ENCODE data around the gene PPIL1. TPM values are rescaled to one million over a fixed set of nuclear protein-coding genes. Genes with fewer than 3 reads are reported as not detected.
"Not testable (repeated sequence)": the region's sequence is repeated elsewhere in the genome, so short reads cannot be mapped to it uniquely, and the experiment has no call there.

The PPIL1 gene
- polyA plus RNA-seq, 1 donor = 35.1 TPM

DNA sequence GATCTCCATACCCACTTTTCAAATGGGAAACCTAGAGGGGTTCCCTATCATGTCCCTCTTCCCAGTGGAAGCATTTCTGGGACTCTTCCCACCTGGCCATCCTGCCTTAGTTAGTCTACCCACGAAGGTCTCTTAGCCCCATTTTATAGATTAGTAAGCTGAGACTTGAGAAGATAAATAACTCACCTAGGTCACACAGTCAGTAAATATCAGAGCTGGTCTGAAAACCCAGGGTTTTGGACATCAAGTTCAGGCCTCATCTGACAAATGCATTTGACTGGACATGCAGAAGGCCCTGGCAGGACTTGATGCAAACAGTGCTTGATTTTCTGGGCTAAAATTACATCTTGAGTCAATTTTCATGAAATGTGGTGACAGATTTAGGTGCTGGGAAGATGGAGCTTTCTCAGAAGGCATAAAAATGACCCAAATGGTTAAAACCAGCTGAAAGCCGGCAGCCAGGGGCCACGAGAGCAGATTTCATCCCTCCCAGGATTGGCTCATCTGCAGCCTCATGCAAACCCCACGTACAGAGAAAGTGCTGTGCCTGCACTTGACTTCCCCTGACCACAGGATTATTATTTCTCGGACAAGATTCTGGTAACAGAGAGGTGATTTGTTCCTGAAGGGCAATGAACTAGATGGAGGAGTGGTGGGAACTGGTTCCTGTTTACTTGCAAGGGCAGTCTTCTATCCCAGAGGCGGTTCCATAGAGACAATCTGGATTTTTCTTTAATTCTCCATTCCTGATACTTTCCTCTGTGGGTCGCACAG, 58.5 kb downstream of the PPIL1 start:
- WGBS (ENCODE audit: insufficient coverage, low lambda C conversion rate) = no CpG with 5 or more reads among the region's 7 CpGs
- DNase-seq = no peak

DNA sequence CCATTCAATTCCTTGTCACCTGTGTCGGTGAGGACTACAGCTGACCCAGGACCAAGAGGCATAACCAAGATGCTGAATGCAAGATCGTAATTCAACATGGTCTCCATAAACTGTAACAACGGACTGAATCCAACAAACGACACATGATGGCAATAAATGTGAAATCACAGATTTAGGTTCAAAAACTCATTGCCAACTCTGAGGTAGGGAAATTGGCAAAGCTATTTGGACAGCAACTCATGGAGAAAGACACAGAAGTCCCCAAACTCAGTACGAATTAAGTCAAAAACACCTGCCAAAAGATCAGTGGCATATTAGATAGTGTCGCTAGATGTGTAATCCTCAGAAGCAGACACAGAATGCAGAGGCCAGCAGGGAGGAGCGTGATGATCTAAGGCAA, 60.4 kb downstream of the PPIL1 start:
- DNase-seq = no peak
- no CpG with 5 or more reads among the region's 7 CpGs for WGBS (ENCODE audit: insufficient coverage, low lambda C conversion rate)

More for the DNA sequence above, 58.5 kb downstream of the PPIL1 start:
- no peaks in the 10 kb centered on the region for H3K9me3 ChIP-seq (ENCODE audit: control insufficient read depth, low read depth, low read length)
- H3K4me1 ChIP-seq (ENCODE audit: control insufficient read depth, insufficient read depth, low read length) = peaks cover under 1% of the 10 kb centered on the region
- no peaks in the 10 kb centered on the region for H3K36me3 ChIP-seq (ENCODE audit: control insufficient read depth, insufficient read depth, low read length)
- no peak overlapping the region for H3K27ac ChIP-seq (ENCODE audit: low read length)
- H3K27me3 ChIP-seq (ENCODE audit: control insufficient read depth, insufficient read depth, low read length) = no peaks in the 10 kb centered on the region
- H3K4me3 ChIP-seq (ENCODE audit: low read length) = no peak overlapping the region

GRCh38 chr6:36813526-36813925, 61.1 kb downstream of the PPIL1 start:
- H3K9me3 ChIP-seq (ENCODE audit: control insufficient read depth, low read depth, low read length) = no peaks in the 10 kb centered on the region
- H3K4me3 ChIP-seq (ENCODE audit: low read length) = no peak overlapping the region
- no CpG with 5 or more reads among the region's 3 CpGs for WGBS (ENCODE audit: insufficient coverage, low lambda C conversion rate)
- DNase-seq = no peak
- no peaks in the 10 kb centered on the region for H3K36me3 ChIP-seq (ENCODE audit: control insufficient read depth, insufficient read depth, low read length)
- H3K4me1 ChIP-seq (ENCODE audit: control insufficient read depth, insufficient read depth, low read length) = no peaks in the 10 kb centered on the region
- no peak overlapping the region for H3K27ac ChIP-seq (ENCODE audit: low read length)
- H3K27me3 ChIP-seq (ENCODE audit: control insufficient read depth, insufficient read depth, low read length) = no peaks in the 10 kb centered on the region

More for the DNA sequence above, 60.4 kb downstream of the PPIL1 start:
- no peaks in the 10 kb centered on the region for H3K4me1 ChIP-seq (ENCODE audit: control insufficient read depth, insufficient read depth, low read length)
- no peaks in the 10 kb centered on the region for H3K27me3 ChIP-seq (ENCODE audit: control insufficient read depth, insufficient read depth, low read length)
- no peak overlapping the region for H3K27ac ChIP-seq (ENCODE audit: low read length)
- no peaks in the 10 kb centered on the region for H3K36me3 ChIP-seq (ENCODE audit: control insufficient read depth, insufficient read depth, low read length)
- H3K9me3 ChIP-seq (ENCODE audit: control insufficient read depth, low read depth, low read length) = no peaks in the 10 kb centered on the region
- H3K4me3 ChIP-seq (ENCODE audit: low read length) = no peak overlapping the region

GRCh38 chr6:36813047-36813446, 61.6 kb downstream of the PPIL1 start:
- DNase-seq; H3K27me3 ChIP-seq (ENCODE audit: control insufficient read depth, insufficient read depth, low read length); H3K4me1 ChIP-seq (ENCODE audit: control insufficient read depth, insufficient read depth, low read length); H3K9me3 ChIP-seq (ENCODE audit: control insufficient read depth, low read depth, low read length); H3K4me3 ChIP-seq (ENCODE audit: low read length); H3K27ac ChIP-seq (ENCODE audit: low read length); H3K36me3 ChIP-seq (ENCODE audit: control insufficient read depth, insufficient read depth, low read length): not testable (repeated sequence)
- no CpG with 5 or more reads among the region's 3 CpGs for WGBS (ENCODE audit: insufficient coverage, low lambda C conversion rate)

DNA sequence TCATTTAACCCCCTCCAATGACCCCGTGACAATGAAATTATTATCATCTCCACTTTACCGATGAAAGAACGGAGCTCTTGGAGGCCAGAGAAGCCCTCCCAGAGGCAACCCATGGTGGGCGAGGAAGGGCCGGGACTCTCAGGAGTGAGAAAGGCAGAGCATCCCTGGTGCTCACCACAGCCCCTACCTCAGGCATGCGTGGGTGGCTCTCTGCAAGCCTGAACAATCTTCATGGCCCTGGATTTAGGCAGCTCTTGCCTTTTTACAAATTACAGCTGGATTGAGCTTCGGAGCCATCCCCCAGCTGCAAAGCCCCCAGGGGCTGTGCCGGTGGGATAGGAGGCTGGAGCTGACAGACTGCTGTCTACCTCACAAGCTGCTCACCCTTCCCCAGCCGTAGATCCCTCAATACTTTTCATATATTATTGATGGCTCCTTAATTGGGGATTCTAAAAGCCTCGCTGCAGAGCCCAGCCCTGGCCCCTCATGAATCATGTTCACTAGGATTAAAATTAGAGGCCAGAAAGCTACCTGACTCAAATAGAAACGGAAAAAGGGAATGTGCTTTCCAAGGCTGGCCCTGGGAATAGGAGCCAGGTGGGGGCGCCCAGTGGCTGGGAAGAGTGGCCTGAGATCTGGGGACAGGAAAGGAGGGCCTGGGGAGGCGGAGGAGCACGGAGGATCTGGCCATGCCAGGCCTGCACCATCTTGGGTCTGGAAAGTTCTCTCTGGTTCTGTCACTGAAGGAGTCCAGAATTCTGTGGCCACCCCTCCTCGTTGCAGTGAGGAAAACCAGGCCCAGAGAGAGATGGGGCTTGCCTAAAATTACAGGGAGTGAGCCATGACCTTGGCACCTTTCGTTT, 64.4 kb downstream of the PPIL1 start:
- no CpG with 5 or more reads among the region's 16 CpGs for WGBS (ENCODE audit: insufficient coverage, low lambda C conversion rate)
- no peaks in the 10 kb centered on the region for H3K4me1 ChIP-seq (ENCODE audit: control insufficient read depth, insufficient read depth, low read length)

GRCh38 chr6:36809156-36809555, 65.4 kb downstream of the PPIL1 start:
- no peaks in the 10 kb centered on the region for H3K9me3 ChIP-seq (ENCODE audit: control insufficient read depth, low read depth, low read length)
- H3K36me3 ChIP-seq (ENCODE audit: control insufficient read depth, insufficient read depth, low read length) = no peaks in the 10 kb centered on the region
- no peak overlapping the region for H3K27ac ChIP-seq (ENCODE audit: low read length)
- no peak overlapping the region for H3K4me3 ChIP-seq (ENCODE audit: low read length)
- peaks cover 17% of the 10 kb centered on the region for H3K27me3 ChIP-seq (ENCODE audit: control insufficient read depth, insufficient read depth, low read length)
- no peak for DNase-seq
- no CpG with 5 or more reads among the region's 6 CpGs for WGBS (ENCODE audit: insufficient coverage, low lambda C conversion rate)
- no peaks in the 10 kb centered on the region for H3K4me1 ChIP-seq (ENCODE audit: control insufficient read depth, insufficient read depth, low read length)

More for the DNA sequence above, 64.4 kb downstream of the PPIL1 start:
- Histone ChIP-seq H3K9me3 (ENCODE audit: control insufficient read depth, low read depth, low read length) (no peaks in the 10 kb centered on the region), H3K27ac (ENCODE audit: low read length) (no peak overlapping the region), H3K27me3 (ENCODE audit: control insufficient read depth, insufficient read depth, low read length) (peaks cover 11% of the 10 kb centered on the region), H3K4me3 (ENCODE audit: low read length) (no peak overlapping the region), H3K36me3 (ENCODE audit: control insufficient read depth, insufficient read depth, low read length) (no peaks in the 10 kb centered on the region)
- no peak for DNase-seq

DNA sequence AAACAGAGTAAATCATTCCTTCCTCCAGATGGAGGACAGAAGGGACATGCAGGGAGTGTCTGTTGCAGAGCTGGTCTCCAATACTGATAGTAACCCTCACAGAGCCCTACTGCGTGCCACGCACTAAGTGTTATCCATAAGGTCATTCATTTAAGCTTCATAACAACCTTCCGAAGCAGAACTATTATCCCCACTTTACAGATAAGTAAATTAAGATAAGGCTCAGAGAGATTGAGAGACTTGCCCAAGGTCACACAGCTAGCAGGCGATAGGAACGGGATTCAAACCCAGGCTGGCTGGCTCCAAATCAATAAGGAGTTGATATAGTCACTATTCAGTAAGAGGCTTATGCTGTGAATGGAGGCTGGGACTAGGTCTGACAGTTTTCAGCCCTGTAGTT, 66.0 kb downstream of the PPIL1 start:
- no peaks in the 10 kb centered on the region for H3K4me1 ChIP-seq (ENCODE audit: control insufficient read depth, insufficient read depth, low read length)
- DNase-seq = no peak
- no peaks in the 10 kb centered on the region for H3K9me3 ChIP-seq (ENCODE audit: control insufficient read depth, low read depth, low read length)
- no peak overlapping the region for H3K4me3 ChIP-seq (ENCODE audit: low read length)
- no CpG with 5 or more reads among the region's 5 CpGs for WGBS (ENCODE audit: insufficient coverage, low lambda C conversion rate)
- no peak overlapping the region for H3K27ac ChIP-seq (ENCODE audit: low read length)
- peaks cover 17% of the 10 kb centered on the region for H3K27me3 ChIP-seq (ENCODE audit: control insufficient read depth, insufficient read depth, low read length)
- H3K36me3 ChIP-seq (ENCODE audit: control insufficient read depth, insufficient read depth, low read length) = no peaks in the 10 kb centered on the region

GRCh38 chr6:36807750-36808149, 66.9 kb downstream of the PPIL1 start:
- no peaks in the 10 kb centered on the region for H3K4me1 ChIP-seq (ENCODE audit: control insufficient read depth, insufficient read depth, low read length)
- H3K9me3 ChIP-seq (ENCODE audit: control insufficient read depth, low read depth, low read length) = no peaks in the 10 kb centered on the region
- no peak overlapping the region for H3K4me3 ChIP-seq (ENCODE audit: low read length)
- no peak for DNase-seq
- H3K27ac ChIP-seq (ENCODE audit: low read length) = no peak overlapping the region
- H3K36me3 ChIP-seq (ENCODE audit: control insufficient read depth, insufficient read depth, low read length) = no peaks in the 10 kb centered on the region
- peaks cover 17% of the 10 kb centered on the region for H3K27me3 ChIP-seq (ENCODE audit: control insufficient read depth, insufficient read depth, low read length)
- no CpG with 5 or more reads among the region's 7 CpGs for WGBS (ENCODE audit: insufficient coverage, low lambda C conversion rate)

- no peak for DNase-seq
- Histone ChIP-seq H3K27me3 (ENCODE audit: control insufficient read depth, insufficient read depth, low read length) (peaks cover 17% of the 10 kb centered on the region), H3K36me3 (ENCODE audit: control insufficient read depth, insufficient read depth, low read length) (no peaks in the 10 kb centered on the region), H3K4me1 (ENCODE audit: control insufficient read depth, insufficient read depth, low read length) (no peaks in the 10 kb centered on the region), H3K4me3 (ENCODE audit: low read length) (no peak overlapping the region), H3K27ac (ENCODE audit: low read length) (no peak overlapping the region), H3K9me3 (ENCODE audit: control insufficient read depth, low read depth, low read length) (no peaks in the 10 kb centered on the region)
- 67% methylated on average over 2 of the region's 5 CpGs for WGBS (ENCODE audit: insufficient coverage, low lambda C conversion rate)
These were observed 67.5 kb downstream of the PPIL1 start for GRCh38 chr6:36807143-36807542.

GRCh38 chr6:36805917-36806316, 68.7 kb downstream of the PPIL1 start:
- Histone ChIP-seq H3K27ac (ENCODE audit: low read length) (no peak overlapping the region), H3K9me3 (ENCODE audit: control insufficient read depth, low read depth, low read length) (no peaks in the 10 kb centered on the region), H3K27me3 (ENCODE audit: control insufficient read depth, insufficient read depth, low read length) (peaks cover 17% of the 10 kb centered on the region), H3K4me3 (ENCODE audit: low read length) (no peak overlapping the region), H3K36me3 (ENCODE audit: control insufficient read depth, insufficient read depth, low read length) (no peaks in the 10 kb centered on the region), H3K4me1 (ENCODE audit: control insufficient read depth, insufficient read depth, low read length) (no peaks in the 10 kb centered on the region)
- no CpG with 5 or more reads among the region's 8 CpGs for WGBS (ENCODE audit: insufficient coverage, low lambda C conversion rate)
- DNase-seq = no peak

Data from large intestine (tissue), 3 donors.